Measurements from ENCODE around the gene MAGEF1.
A peak's percentile ranks its signal among the peaks of the same experiment; 100 is the strongest.

Gene MAGEF1, protein sequence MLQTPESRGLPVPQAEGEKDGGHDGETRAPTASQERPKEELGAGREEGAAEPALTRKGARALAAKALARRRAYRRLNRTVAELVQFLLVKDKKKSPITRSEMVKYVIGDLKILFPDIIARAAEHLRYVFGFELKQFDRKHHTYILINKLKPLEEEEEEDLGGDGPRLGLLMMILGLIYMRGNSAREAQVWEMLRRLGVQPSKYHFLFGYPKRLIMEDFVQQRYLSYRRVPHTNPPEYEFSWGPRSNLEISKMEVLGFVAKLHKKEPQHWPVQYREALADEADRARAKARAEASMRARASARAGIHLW

DNA sequence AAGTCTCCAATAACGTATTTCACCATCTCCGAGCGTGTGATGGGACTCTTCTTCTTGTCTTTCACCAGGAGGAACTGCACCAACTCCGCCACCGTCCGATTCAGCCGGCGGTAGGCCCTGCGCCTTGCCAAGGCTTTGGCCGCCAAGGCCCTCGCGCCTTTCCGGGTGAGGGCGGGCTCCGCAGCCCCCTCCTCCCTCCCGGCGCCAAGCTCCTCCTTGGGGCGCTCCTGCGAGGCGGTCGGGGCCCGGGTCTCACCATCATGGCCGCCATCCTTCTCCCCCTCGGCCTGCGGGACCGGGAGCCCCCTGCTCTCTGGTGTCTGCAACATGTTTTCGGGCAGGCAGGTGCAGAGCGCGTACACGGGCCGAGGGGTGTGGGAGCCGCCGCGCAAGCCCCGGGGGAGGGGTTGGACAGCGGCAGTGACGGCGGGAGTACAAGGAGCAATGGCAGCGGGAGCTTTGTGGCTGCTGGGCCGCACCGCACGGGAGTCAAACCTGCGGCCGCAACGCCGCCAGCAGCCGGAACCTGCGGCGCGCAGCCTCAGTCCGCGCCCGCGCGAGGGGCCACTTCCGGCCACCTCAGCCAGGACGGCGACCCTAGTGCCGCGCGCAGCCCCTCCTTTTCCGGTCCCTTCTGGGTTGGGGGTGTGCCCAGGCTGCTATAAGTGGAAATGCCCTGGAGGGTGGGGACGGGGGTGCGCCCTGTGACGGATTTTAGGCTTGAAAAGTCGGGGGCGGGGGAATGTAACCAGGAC is at the start of gene MAGEF1:
Gene MAGEF1 (minus strand): TSS at position 572 of the 755 bp plus-strand sequence. CDS start 243 bp downstream, at position 329.
- peak; percentile 67 for DNase-seq

DNA sequence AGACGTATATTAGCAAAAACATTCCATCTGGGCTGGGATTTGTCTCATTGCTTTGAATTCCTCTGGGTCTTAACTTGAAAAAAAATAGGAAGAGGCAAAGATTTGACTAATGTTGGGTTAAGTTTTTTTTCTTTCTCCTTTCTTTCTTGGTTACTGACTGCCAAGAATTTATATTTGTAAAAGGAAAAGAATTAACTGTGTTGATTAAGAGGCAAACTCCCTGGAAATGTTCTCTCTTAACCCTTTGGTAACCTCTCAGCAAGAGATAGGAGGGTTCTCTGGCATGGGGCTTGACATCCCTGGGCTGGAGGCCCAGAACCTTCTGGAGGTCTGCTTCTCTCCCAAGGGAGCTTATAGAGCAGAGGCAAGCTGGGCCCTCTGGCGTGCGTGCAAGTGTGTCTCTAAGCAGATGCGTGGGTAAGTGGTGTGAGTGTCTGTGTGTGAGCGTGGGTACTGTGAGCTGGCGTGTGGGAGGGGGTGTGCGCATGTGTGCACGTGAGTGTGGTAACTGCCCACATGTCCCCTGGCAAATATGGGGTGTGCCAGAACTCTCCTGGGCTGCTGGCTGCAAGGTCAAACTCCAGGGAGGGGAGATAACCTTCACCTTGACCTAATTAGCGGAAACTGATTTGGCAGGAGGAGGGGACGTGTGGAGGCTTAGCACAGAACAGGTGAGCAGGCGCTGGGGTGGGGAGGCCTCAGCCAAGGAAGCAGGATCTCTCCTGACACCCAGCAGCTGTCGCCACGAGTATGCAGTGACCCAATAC is 49.4 kb upstream of the MAGEF1 start:
- DNase-seq = no peak

DNA sequence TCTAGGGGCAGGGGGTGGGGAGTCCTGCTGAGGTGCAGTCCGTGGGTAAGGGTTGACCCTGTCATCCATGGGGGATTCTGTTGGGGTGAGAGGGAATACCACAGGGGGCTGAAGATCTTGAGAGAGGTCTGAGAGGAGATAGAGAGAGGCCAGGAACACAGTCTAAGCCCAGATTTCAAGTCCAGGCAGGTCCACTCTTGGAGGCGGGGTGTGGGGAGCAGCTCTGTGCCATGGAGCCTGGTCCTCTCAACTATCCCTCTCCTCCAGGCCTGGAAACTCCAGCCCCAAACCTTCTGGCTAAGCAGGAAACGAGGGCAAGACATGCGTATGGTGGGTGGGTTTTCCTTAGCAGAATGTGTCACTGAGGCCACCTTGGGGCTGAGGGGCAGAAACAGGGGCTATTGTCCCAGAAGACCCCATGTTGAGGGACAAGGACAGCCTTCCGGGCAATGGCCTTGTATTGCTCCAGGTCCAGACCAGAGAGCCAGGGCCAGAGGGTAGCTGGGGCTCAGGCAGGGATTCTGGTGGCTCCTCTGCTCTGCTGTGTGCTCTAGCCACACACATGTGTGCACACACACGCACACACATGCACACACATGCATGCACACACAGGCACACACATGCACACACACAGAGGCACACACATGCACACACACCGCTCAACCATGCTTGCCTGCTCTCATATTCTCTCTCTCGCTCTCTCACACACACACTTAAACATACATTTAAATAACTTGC is 48.6 kb upstream of the MAGEF1 start:
- DNase-seq = no peak

DNA sequence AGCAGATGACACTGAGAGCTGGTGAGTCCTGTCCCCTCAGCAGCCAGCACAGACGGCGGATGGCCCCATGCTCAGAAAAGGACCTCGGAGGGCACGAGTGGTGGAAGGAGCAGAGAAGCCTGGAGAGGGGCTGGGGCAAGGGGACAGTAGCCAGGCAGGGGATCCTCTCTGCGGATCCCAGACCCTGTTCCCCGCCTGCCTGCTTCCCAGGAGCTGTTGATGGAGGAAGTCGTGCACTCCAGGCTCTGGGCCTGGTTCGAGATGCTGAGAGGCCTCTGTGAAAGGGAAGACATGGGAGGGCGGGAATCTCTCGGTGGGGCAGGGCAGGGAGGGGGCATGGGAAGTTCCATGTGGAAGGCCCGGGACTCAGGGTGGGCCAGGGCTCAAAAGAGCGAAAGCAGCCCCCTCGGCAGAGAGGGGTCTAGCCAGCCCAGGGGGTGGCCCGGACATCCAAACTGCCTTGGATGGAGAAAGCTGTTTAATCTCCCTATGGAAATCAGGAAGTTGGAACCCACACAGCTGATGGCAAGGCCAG is 47.9 kb upstream of the MAGEF1 start:
- no peak for DNase-seq

DNA sequence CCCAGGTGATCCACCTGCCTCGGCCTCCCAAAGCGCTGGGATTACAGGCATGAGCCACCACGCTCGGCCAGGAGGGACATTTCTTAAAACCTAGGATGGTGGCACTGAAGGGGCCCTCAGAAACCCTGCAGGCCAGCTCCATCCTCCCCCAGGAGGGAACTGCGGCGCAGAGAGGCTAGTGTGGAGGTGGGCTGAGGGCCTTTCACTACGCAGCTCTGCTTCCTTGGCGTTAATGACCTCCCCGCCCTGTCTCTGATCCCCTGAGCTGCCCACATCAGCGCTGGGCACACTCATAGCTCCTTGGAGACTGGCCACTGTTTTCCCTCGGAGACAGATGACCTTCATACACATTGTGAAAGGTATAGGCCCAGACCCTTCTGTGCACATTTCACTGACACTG is 46.2 kb upstream of the MAGEF1 start:
- no peak for DNase-seq

DNA sequence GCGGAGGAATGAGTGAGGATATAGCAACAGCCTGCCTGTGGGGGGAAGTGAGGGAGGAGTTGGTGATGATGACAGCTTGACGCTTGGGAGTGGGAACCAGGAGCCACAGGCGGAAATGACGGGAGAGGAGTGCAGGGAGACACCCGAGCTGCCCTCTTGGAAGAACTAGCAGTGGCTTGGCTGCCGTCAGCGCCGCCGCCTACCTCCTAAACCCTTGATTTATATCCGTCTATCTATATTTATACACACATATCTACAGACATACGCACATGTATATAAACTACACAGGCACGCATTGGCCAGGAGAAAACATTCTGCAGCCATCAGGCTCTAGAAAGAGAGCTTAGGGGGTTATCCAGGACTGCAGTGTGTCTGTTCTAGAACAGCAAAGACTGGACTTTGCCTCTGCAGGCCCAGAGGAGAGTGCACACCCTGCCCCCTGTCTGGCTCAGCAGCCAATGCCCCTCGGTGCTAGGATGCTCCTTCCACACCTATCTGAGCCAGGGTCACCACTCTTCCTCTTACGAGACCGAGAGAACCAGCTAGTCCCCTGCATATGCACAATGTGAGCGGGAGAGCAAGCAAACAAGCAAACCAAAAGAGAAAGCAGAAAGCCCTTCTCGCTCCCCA is 45.3 kb upstream of the MAGEF1 start:
- DNase-seq = peak; percentile 26

DNA sequence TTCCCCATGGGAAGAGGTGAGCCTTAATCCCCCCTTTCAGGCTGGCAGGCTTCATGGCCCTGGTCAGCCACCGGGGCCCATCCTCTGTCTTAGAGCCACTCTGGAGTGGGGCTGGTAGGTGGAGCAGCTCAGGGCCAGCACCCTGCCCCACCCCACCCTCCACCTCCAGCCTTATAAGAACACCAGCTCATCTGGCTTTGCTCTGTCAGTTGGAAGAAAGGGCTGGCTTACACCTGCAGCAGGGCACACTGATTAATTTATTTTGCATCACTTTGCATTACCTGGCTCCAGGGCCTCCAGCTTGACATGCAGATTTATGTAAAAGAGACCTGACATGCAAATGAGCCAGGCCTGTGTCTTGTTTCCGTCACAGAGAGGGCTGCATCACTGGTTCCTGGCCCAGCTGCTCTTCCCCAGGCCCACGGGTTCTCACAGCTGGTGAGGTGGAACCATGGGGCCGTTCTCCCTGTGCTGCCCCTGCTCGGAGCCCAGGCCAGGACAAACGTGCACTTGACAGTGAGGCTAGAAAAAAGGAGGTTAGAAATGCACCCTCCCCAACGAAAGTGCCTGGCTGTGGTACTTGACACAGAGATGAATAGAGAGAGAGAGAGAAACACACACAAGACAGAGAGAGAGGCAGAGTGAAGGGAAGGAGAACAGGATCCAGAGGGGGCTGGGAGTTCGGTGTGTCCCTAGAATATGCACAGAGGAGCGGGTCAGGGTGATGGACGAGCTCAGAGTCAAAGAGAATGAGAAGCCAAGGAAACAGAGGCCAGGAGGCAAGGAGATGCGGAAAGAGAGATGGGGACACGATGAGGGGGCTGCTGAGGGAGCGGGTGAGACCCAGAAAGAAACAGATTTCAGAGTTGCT is 44.5 kb upstream of the MAGEF1 start:
- DNase-seq = no peak

DNA sequence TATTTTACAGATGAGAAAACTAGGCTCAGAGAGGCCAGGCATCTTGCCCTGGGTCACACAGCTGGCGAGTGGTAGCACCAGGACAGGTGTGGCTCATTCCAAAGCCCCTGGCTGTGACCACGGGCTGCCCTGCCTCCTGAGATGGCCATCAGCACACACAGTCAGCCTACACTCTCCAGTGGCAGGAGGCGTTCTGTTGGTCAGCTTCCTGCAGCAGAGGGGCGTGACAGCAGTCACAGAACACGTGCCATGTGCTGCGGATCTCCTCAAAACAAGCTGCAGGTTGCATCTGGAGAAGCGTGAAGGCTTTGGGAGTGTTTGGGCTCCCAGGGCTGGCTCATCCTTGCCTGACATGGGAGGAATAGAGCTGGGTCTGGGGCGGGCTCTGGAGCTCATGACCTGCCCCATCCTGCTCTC is 43.5 kb upstream of the MAGEF1 start:
- no peak for DNase-seq

DNA sequence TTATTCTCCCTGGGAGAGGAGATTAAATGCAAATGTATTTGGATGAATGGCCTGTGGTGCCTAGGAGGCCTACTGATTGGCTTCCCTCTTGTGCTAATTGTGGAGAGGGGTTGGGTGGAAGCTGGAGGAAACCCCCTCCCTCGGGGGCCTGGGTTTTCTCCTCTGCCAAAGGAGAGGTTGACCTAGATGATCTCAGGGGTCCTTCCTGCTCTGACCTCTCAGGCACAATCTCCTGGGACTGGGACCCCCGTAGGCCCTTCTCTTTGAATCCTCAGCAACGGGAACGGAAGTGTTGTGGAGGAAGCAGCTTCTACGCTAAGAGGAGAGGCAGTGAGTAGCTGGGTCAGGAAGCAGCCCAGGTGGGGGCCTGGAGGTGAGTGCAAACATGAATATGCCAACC is 40.5 kb upstream of the MAGEF1 start:
- DNase-seq = no peak

DNA sequence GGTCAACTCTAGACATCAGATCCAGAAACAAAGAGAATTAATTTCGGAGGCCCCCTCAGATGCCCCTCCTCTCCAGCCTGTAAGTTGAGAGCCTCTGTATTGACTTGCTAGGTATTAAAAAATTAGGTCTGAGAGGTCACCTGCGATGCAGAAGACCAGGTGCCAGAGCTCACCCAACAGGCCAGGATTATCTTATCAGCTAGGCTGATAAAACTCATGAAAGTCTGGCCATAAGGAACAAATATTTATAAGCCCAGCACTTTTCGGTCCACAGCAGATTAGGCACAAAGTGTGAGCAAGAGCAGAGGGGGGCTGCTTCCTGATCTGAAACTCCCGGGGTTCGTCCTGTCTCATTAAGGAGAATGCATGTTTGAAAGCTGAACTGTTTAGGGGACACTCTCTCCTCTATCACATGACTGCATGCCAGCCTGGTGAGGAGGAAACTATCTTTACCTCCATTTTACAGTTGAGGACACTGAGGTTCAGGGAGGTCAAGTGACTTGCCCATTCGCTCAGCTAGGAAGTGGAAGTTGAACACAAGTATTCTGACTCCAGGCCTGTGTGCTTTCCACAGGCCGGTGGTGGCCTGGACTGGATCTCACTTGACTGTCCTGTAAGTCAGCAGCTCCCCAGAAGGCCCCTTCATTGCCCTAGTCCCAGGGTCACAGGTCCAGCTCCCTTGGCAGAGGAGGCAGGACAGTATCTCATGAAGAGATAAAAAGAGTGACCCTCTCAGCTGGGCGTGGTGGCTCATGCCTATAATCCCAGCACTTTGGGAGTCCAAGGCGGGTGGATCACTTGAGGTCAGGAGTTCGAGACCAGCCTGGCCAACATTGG is 39.6 kb upstream of the MAGEF1 start:
- no peak for DNase-seq

DNA sequence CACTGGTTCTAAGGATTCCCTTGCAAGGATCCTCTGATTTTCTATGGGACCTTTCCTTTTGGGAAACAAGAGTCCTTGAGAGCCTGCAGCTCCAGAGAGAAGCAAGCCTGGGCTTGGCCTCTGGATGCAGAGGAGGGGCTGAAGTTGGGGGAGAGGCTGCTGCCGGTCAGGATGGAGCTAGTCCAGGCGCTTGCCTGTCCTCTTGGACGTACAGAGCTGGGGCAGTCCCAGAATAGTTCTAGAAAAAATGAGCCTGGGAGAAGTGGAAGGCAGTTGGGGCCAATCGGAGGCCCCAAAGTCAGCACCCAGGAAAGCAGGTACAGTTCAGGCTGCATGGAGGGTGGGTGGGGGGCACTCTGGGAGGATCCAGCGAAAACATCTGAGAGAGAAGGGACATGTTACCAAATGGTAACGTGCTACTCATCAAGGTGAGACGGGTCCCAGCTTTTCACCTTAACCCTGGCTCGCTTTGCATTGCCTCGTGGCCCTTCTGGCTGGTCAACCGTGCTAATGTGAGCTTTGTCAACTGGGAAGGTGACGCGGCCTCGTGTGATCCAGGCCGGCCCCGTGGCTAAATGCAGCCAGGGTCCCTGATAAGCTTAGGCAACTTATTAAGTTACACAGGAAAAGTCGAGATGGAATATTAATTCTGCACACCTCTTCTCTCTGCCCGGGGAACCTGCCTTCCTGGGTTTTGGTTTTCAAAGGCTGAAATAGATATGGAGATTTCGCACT is 38.7 kb upstream of the MAGEF1 start:
- DNase-seq = no peak

DNA sequence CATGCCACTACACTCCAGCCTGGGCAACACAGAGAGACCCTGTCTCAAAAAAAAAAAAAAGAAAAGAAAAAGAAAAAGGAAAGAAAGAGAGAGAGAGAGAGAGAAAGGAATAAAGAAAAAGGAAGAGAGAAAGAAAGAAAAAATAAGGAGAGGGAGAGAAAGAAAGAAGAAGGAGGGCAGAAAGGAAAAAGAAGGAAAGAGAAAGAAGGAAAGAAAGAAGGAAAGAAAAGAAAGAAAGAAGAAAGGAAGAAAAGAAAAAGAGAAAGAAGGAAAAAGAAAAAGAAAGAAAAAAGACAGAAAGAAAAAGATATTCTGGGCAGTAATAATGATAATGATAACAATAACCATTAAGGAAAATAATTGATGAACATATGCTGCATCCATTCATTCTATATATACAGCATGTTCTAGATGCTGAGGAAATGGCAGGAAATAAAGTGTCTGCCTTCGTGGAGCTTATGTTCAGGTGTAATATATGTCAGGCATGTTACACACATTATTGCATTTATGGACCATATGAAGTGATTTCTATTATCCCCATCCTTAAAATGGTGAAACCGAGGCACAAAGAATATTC is 37.4 kb upstream of the MAGEF1 start:
- no peak for DNase-seq

DNA sequence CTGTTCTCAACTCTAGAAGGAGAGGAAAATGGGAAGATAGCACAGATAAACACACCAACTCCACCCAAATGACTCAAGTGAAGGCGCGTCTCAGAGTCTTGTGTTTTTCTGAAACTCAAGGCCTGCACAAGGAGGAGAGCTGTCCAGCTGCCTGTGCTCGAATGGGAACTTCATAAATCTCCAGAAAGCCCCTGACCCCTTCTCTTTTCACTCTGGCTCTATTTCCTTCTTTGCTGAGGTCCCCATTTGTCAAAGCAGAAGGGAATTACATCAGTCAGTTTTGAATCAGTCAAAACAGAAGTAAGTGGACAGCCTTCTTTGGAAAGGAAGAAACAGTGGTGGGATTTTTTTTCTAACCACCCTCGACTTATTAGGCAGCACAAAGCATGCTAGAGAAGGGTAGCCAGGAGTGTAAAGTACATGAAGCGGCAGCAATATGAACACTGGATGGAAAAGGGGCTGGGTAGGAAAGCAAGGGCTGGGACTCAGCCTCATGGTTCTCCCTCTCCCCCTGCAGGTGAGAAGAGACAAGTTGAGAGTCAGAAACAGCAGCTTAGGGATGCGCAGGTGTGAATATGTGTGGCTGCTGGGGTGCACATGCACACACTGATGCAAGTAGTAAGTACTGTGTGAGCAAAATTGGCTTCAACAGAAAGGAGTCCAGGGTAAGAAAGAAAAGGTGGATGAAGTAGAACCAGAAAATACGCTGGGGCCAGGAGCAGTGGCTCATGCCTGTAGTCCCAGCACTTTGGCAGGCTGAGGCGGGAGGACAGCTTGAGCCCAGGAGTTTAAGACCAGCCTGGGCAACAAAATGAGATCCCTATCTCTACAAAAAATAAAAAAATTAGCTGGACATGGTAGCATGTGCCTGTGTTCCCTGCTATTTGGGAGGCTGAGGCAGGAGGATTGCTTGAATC is 36.6 kb upstream of the MAGEF1 start:
- peak; percentile 30 for DNase-seq

DNA sequence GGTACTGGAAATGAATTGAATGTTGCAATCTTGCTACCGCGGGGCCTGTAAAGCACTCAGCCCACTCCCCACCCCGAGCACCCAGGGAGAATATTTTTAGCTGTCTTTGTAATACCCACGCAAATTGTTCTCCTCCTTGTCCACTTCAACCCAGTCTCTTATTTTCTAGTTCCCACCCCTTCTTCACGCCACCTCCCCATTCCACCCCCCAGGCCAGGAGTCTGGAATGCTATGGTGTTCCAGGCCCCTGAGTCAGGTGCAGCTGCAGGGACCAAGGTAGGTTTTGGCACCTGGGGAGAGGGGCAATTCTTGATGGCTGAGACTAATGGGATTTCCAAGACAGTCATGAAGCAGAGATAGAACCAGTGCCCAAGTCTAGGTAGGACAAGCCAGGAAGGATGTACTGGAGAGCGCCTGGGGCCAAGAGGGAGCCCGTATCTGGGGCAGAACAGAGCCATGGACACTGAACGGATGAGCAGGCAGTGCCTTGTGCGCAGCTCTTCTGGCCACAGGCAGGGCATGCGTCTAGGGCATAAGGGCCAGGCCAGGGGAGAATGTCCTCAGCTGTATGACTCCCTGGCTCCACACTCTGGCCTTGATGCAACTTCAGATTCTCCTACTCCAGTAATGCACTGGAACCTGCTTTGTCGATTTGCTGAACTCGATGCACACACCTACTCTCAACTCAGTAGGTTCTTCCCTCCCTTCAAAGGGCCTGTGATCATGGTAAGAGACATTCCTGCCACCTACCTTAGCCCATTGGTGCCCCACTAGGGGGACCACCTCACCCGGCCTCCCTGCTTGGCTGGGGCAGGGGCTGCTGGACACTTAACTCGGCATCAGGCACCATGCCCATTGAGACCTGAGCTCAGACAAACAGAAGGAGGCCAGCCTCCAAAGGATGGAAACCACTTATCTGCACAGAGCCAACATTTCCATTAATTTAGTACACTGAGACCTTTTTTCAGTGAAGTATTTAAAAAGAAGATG is 34.6 kb upstream of the MAGEF1 start:
- no peak for DNase-seq

DNA sequence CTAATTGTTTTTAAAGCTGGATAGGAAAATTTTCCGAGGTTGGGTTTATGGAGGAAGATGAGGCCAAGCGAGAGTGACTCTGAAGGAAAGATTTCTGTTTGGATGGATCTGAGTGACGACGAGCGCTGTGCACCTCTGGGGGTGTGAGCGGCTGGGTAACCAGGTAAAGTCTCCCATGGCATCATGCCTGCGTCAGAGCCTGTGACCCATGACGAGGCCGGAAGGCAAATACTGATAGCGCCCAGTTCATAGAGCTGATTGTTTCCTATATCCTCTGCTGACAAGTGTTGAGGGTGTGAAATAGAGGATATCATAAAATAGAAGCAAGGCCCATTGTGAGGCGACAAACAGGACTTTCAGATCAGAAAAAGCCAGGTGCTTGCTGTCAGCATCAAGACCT is 33.7 kb upstream of the MAGEF1 start:
- DNase-seq = no peak

DNA sequence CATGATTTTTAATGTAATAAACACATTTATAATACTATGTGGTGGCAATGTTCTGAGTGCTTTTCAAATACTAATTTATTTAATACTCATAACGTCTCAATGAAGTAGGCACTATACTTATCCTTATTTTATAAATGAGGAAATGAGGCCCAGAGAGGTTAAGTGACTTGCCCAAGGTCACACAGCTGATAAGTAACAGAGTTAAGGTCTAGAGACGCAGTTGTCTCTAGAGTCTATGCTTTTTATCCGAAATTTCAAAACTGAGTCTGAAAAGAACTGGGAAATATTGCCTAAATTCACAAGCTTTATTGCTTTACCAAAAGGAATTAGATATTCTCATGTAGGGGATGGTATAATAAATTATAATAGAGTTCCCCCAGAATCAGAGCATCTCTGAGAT is 31.4 kb upstream of the MAGEF1 start:
- DNase-seq = no peak

DNA sequence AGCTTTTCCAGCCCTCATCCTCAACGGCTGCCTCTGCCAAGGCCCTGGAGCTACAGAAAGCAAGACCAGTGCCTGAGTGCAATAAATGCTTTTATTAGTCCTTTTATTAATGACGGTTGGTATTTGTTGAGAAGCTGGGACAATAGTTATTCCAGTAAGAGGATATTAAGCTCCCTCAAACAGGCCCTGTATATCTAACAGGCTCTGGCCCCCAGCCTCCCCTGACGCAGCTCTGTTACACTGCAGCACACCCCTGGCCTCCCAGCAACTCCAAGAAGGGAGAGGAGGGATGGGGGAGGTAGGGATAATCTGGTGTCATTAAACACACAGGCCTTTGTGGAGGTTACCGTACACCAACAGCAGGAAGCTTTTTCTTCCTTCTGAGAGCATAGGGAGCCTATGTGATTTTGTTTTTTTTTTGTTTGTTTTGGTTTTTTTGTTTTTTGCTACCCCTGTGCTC is 30.8 kb upstream of the MAGEF1 start:
- DNase-seq = no peak
